Measurements from ENCODE around the gene RAD51B. TPM values are rescaled to one million over a fixed set of nuclear protein-coding genes. Genes with fewer than 3 reads are reported as not detected.

RAD51B gene
- total RNA-seq, 1 experiment from 2014 or later: 28.9 TPM

DNA sequence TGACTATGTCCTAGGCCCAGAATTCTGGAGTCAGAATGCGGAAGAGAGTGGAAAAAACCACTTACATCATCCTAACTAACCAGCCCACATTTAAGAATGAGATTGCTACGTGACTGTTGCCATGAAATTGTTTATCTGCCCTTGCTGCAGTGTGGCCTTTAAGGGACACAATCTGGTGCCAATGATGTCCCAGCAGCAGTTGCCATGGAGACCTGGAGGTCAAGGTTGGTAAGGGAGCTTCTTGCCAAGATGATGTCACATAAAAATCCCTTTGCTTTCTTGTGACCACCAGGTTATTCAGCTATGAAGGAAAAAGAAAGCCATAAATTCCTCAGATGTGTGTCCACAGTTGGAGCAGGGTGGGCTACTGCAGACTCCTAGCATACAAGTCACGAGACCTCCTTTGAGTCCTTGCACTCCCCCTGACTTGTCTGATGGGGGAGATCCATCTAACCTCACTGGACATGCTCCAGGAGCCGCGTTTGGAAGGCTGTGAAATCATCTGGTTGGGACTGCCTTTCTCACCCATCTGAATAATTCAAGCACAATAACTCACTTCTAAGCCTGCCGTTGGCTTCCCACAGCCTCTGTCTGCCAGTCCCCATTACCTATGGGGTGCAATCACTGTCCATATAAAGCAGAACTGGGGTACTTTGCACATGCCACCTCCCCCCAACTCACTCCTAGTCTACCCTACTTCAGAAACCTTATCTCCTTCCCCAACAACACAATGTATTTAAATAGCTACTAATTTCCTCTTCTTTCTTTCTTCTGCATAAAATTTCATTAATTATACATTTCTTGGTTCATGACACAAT, 807.7 kb downstream of the RAD51B start:
- in situ Hi-C loops (cut with HindIII; ENCODE audit: low pct_unique_long_range_greater_than_20kb, low sequenced_read_pairs): no loop called here
- no peak for DNase-seq (ENCODE audit: low read depth, low spot score)

DNA sequence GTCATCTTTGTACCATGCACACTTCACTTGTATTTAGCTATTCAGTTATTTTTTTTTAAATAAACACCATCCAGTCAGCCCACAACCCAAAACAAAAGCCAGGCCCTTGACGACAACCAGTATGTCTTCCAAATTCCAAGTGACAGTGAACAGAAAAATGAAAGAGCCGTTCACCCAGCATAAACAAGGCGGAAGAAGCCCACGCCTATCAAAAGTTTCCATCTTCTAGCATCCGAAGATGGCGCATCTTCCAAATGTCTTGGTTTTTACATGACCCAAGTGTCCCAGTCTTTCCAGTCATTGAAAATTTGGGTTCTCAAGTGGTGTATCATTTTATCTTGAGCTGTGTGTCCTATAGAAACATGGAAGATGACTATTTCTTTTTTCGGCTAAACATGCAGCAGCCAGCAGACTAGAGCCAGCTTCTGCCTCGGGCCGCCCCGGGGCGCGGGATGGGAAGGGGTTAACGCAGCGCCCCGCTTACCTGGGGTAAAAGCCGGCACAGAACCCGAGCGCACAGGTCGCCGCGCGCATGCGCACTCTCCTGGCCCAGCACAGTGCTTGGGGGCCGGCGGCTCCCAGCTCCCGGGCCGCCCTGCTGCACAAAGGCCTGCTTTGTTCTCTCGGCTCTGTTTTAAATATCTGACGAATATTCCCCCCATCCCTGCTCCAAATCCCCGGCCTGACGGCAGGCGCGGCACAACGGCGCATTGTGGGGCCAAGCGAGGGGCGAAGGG, 808.5 kb downstream of the RAD51B start:
- in situ Hi-C loops (cut with HindIII; ENCODE audit: low pct_unique_long_range_greater_than_20kb, low sequenced_read_pairs): no loop called here

DNA sequence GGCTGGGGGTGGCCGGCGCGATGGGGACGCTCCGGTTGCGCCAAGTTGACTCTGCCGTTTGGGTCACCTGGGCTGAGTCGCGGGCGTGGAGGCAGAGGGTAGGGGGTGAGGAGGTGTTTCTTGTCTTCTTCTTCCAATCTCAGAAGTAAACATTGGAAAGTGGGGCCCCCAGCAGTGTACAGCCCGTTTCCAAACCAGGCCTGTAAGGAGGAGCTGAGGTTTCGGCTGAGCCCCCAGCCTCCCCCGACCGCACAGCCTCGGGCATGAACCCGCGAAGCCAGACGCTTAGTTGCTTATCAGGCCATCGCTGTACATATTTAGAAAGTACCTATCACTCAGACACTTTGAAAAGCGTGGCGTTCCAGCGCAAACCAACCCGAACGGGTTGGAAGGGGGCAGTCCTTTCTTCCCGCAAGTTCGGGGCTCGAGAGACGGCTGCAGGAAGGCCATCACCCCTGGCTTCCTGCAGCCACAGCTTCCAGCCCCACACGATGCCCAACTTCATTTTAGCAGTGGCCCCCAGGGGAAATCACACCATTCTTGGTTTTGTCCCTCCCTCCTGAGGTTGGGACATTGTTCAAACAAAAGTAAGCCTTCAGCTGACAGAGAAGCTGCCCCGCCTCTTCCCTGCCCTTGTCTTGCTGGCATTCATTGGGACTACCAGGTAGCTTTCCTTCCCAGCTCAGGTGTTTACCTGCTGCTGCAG, 809.2 kb downstream of the RAD51B start:
- in situ Hi-C loops (cut with HindIII; ENCODE audit: low pct_unique_long_range_greater_than_20kb, low sequenced_read_pairs): no loop called here
- no peak for DNase-seq (ENCODE audit: low read depth, low spot score)

More for the DNA sequence above, 808.5 kb downstream of the RAD51B start:
- DNase-seq (ENCODE audit: low read depth, low spot score): peak; percentile 72

DNA sequence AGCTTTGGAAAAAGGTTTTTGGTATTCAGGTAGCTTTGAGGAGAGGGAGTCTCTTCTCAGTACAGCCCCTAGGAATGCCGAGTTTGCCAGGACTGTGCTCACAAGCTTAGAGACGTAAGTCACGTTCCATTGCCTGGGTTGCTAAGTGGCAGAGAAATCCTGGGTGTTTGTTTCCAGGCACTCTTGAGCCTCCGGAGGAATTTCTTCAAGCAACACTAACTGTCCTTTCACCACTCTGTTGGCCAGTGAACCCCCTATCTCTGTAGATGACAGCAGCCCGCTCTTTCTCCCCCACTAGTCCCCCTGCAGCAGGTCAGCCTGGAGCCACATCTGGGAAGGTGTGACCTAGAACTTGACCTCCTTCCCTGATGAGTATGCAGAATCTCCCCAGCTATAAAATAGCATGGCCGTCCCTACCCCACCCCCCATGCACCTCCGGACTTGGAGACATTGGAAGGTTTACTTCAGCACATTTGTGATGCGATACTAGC, 810.5 kb downstream of the RAD51B start:
- in situ Hi-C loops (cut with HindIII; ENCODE audit: low pct_unique_long_range_greater_than_20kb, low sequenced_read_pairs): no loop called here
- no peak for DNase-seq (ENCODE audit: low read depth, low spot score)

DNA sequence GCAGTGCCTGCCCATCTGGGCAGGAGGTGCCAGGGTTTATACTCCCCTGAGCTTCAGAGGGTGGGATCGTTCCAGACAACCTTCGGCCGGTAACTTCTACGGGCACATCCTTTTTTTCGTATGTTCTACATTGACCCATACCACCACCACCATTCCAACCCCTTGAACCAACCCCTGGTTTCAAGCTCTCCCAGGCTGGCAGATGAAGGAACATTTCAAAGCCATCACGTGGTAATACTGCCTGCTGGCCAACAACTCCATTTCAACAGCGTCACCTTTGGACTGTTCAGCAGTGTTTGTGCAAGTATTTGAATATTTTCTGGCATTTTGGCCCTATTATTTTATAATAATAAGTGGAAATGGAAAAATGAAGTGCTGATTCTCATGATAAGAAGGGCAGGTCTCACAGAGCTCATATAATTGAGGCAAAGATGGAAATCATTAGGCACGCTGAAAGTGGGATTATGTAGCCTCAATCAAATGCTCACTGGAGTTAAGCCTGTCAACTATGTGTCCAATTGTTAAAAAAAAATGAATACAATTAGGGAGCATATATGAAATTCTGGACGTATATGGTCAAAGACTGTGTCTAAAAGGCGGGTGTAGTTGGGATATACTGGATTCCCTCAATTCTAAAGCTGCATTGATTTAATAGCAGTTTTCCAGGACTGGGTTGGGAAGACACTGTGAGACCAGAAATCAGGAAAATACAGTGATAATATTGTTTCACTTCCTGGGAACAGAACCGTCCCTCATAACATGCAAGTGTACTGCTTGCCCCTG, 811.2 kb downstream of the RAD51B start:
- in situ Hi-C loops (cut with HindIII; ENCODE audit: low pct_unique_long_range_greater_than_20kb, low sequenced_read_pairs): no loop called here
- no peak for DNase-seq (ENCODE audit: low read depth, low spot score)

DNA sequence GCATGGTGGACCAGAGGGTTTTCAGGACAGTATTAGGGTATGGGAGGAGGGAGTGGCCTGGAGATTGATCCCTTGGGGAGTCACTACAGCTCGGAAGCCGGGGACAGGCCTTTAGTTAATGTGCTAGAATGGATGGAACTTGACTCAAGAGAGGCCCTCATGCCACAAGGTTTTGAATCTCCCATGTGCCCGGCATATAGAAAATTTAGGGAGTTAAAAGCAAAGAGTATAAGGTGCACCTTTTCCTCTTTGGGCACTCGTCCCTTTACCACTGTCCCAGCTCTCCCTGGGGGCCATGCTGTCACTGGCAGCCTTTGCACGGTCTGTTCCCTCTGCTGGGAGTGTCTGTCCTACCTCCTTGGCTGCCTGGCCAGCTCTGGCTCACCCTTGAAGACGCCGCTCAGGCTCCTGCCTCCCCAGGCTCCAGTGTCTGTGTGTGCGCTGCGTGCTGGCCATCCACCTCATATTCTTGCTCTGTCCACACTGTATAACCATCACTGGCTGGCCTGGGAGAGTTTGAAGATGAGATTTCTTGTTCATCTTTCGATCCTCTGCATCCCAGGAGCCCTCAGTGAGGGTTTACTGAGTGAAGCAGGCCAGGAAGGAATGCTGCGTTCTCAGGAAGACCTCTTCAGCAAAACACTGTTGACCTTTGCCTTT, 811.9 kb downstream of the RAD51B start:
- in situ Hi-C loops (cut with HindIII; ENCODE audit: low pct_unique_long_range_greater_than_20kb, low sequenced_read_pairs): no loop called here
- no peak for DNase-seq (ENCODE audit: low read depth, low spot score)

DNA sequence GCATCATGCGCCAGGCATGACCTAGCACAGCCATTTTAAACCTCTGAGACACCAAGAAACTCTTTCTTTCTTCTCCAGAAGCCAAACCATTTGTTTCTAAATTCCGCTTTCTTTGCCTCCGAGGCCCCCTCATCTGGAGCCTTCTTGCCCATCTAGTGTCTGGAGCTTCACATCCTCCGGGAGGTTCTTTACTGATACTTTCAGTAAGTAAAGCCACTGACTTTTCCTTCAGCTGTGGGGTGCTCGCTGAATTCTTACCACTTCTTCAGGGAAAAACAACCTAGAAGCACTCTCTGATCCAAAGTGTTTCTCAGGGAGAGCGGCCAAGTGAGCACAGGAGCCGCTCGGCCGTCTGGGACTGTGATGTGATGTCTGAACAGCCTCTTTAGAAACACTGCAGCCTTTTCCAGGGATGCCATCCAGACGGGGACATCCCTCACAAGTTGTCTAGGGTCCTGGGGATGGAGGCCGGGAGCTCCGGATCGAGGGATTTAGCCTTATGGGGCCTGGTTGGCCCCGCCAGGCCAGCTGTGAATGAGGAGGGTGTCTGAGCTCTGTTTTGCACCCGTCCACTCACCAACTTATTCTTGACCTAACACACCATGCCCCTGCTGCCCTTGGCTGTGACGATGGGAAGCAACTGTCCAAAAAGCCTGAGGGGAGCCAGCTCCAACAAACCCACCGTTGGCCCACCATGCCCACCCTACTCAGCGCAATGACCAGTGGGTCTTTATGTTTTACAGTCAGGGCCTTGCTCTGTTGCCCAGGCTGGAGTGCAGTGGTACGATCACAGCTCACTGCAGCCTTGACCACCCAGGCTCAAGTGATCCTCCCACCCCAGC, 812.7 kb downstream of the RAD51B start:
- no peak for DNase-seq (ENCODE audit: low read depth, low spot score)
- in situ Hi-C loops (cut with HindIII; ENCODE audit: low pct_unique_long_range_greater_than_20kb, low sequenced_read_pairs): no loop called here

DNA sequence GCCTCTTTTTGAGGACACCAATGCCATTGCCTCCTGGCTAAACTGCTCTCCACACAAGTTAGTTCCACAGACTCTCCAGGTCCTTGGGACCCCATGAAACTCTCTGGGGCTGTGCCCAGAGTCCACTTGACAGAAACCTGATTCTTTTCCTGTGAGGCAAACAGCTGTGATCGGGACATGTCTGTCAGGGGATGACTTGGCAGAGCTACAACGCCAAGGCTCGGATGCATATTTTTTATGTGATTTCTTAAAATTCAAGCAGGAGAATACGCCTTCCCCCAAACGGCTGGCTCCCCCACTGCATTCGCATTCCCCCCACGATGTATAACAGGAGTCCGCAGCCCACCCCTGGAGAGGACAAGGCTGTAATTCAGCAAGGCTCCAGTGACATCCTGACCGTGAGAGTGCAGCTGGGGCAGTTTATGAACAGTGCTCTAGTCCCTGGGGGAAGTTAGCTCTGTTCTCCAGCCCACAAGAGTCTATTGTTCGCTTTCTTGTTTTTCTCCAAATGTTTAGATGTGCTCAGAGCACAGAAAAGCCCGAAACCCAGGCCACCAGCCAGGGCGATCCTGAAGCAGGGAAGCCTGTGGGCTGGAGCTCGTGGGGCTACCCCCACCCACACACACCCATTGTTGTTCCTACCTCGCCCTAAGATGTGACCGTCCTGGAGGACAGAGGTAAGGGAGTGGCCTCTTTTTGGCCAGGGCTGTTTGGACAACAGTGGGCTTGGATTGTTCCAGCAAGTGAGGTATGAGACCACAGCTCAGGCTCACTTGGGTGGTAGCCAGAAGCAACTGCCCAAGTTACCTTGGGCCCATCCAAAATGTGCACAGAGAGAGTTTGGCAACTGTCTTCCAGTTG, 813.8 kb downstream of the RAD51B start:
- in situ Hi-C loops (cut with HindIII; ENCODE audit: low pct_unique_long_range_greater_than_20kb, low sequenced_read_pairs): no loop called here
- peak; percentile 67 for DNase-seq (ENCODE audit: low read depth, low spot score)

DNA sequence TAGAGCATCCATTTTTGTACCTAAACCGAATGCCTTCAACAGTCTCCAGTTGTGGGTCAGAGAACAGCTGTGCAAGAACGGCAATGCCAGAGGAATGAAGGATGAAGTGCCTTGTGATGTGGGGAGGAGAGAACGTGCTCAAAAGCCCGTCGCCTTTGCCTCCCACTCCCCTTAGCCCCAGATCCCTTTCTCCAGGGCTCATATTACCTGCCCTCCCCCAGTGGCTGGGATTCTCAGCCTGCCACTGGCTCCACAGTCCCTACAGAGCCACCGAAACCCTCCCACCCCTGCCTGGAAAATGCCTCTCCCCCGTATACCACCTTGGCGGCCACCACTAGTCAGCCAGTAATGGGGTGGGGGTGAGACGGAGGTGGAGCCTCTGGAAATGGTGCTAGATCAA, 814.8 kb downstream of the RAD51B start:
- DNase-seq (ENCODE audit: low read depth, low spot score): no peak

DNA sequence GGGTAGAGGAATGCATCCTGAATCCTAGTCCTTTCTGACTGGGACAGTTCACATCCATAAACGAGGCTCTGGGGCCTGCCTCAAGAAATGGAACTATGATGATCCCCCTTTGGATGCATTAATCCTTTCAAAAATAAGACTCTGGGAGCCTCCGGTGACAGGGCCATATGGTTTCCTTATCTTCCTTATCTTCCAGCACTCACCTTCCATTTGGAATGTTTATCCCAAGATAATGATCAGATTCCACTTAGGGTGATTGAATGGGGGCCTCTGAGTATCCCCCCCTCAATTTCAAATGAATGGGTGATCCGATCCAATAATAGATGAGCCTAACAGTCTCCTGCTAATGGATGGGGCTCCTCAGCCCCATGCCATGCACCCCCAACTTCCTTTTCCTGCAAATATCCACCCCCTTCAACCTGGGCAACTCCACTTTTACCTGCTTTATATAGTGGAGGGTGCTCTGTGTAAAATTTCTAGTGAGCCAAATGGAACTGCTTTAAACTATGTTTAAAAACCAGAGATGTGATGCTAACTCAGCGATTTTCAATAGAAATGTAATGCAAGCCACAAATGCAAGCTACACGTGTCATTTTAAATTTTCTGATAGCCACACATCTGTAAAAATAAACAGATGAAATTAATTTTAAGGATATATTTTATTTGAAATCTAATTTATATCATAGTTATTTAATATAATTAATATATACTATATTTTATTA, 815.5 kb downstream of the RAD51B start:
- no peak for DNase-seq (ENCODE audit: low read depth, low spot score)
- in situ Hi-C loops (cut with HindIII; ENCODE audit: low pct_unique_long_range_greater_than_20kb, low sequenced_read_pairs): no loop called here

More for the DNA sequence above, 814.8 kb downstream of the RAD51B start:
- in situ Hi-C loops (cut with HindIII; ENCODE audit: low pct_unique_long_range_greater_than_20kb, low sequenced_read_pairs): no loop called here

DNA sequence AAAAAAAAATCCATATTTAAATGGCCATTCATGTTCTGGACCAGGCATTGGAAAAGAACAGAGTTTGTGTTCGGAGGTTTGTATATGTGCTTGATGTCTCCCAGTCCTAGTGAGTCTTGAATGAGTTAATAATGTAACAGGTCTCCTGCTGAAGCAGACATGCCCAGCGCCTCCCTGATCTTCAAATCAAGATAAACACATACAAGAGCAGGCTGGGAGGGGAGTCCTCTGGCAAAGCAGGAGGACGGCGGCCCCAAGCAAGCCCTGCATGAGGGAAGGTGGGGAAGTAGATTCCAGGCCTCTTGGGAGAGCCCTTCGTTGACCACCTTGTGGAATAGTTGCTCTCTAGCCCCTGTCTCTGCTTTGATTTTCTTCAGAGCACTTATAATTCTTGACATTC, 817.0 kb downstream of the RAD51B start:
- DNase-seq (ENCODE audit: low read depth, low spot score): no peak
- in situ Hi-C loops (cut with HindIII; ENCODE audit: low pct_unique_long_range_greater_than_20kb, low sequenced_read_pairs): no loop called here

DNA sequence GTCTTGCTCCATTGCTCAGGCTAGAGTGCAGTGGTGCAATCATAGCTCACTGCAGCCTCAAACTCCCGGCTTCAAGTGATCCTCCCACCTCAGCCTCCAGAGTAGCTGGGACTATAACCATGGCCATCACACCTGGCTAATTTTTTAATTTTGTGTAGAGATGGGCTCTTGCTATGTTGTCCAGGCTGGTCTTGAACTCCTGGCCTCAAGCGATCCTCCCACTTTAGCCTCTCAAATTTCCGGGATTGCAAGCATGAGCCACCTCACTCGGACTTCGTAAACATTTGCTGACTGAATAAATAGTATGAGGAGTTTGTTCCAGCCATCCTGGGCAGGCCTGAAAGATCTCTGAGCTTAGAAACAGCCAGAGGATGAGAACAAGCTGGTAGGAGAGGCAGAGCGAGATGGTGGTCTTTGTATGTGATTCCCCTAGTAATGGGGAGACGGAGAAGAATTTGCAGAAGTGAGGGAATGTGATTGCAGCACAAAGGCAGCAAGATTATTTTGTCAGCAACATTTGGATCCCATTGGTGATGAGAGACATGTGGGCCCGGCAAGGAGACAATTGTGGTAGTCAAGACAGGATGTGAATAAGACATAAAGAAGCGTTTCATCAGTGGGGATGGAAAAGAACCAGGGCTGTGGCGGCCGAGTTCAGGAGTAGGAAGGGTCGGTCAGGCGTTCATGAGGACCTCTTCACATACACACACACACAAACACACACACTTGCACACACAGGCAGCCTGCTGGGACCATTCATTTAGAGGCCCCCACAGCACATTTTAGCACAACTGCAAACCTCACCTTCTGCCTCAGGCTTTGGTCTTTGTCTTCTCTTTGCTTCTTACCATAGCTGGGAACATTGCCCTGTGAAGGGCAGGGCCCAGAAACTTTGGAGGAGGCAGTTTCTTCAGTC, 817.8 kb downstream of the RAD51B start:
- in situ Hi-C loops (cut with HindIII; ENCODE audit: low pct_unique_long_range_greater_than_20kb, low sequenced_read_pairs): no loop called here
- DNase-seq (ENCODE audit: low read depth, low spot score): peak; percentile 57

DNA sequence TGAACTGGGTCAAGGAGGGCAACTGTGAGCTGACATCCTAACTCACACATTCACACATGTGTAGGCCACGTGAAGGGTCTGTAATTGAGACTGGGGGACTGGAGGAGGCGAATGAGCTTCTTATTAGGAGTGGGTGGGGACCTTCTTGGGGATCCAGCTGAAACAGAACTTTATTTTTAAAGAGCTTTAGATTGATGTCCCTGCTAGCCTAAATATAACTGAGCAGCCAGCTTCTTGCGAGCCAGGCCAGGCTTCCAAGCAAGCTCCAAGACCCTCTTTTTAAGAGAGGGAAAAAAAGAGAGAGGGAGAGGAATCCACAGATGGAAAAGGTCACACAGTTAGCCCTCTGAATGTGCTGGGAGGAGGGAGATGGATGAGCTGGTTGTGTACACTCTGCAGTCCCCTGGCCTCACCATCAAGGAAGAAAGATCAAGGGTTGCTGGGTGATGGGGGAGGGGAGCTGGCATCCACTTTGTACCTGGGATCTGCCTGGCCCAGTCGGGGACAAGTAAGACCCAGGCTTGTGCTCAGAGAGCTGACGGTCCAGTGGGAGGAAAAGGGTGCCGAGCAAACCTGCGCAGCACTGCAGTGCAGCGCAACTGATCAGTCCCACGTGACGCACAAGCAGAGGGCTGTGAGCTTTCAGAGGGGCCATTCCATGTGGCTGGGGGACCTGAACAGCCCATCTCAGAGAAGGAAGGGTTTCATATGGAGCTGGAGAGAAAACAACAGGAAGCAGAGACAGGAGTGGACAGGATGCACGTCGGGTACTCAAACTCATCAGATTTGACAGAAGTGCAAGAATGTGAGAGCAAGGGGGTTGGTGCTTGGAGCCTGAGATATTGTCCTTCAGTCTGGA, 818.8 kb downstream of the RAD51B start:
- no peak for DNase-seq (ENCODE audit: low read depth, low spot score)
- in situ Hi-C loops (cut with HindIII; ENCODE audit: low pct_unique_long_range_greater_than_20kb, low sequenced_read_pairs): no loop called here

All from SK-MEL-5 (cell line).